Activated CD8-positive, alpha-beta memory T cell treated with anti-CD3 and anti-CD28 coated beads for 24 hours (primary cell): Measurements from ENCODE around the gene NSUN2.

Source experiments
- DNase-seq: peaks from one replicate; pipeline ENCODE4 v3.0.0-alpha.2; 2020

NSUN2 gene

GRCh38 chr5:6642655-6643054 is 9.8 kb upstream of the NSUN2 start:
- DNase-seq: no peak

GRCh38 chr5:6638236-6638635 is 5.4 kb upstream of the NSUN2 start:
- DNase-seq: no peak

GRCh38 chr5:6637590-6637989 is 4.7 kb upstream of the NSUN2 start:
- DNase-seq: no peak

- DNase-seq: no peak
Measured at GRCh38 chr5:6637022-6637421, 4.2 kb upstream of the NSUN2 start.

GRCh38 chr5:6636293-6636692 is 3.4 kb upstream of the NSUN2 start:
- no peak for DNase-seq

GRCh38 chr5:6634788-6635430 is 2.1 kb upstream of the NSUN2 start:
- no peak for DNase-seq

- DNase-seq: no peak
Measured at GRCh38 chr5:6634306-6634705, 1.5 kb upstream of the NSUN2 start.

GRCh38 chr5:6633469-6634245 is 813 bp upstream of the NSUN2 start:
- no peak for DNase-seq

GRCh38 chr5:6632324-6632887 is 438 bp downstream of the NSUN2 start:
- no peak for DNase-seq

- no peak for DNase-seq
Measured at GRCh38 chr5:6631441-6631840, 1.4 kb downstream of the NSUN2 start.

- no peak for DNase-seq
Measured at GRCh38 chr5:6626508-6626907, 6.3 kb downstream of the NSUN2 start.

- no peak for DNase-seq
Measured at GRCh38 chr5:6623941-6624340, 8.9 kb downstream of the NSUN2 start.

GRCh38 chr5:6623228-6623627 is 9.6 kb downstream of the NSUN2 start:
- DNase-seq: no peak

GRCh38 chr5:6616632-6617031 is 16.2 kb downstream of the NSUN2 start:
- DNase-seq: no peak

- no peak for DNase-seq
Measured at GRCh38 chr5:6615034-6615815, 17.6 kb downstream of the NSUN2 start.

GRCh38 chr5:6611334-6612256 is 21.2 kb downstream of the NSUN2 start:
- DNase-seq: no peak

GRCh38 chr5:6608016-6608415 is 24.8 kb downstream of the NSUN2 start:
- DNase-seq: no peak

- no peak for DNase-seq
Measured at GRCh38 chr5:6607559-6607936, 25.3 kb downstream of the NSUN2 start.

- DNase-seq: no peak
Measured at GRCh38 chr5:6606884-6607558, 25.8 kb downstream of the NSUN2 start.

GRCh38 chr5:6604946-6605345 is 27.9 kb downstream of the NSUN2 start:
- DNase-seq: no peak

GRCh38 chr5:6604341-6604740 is 28.5 kb downstream of the NSUN2 start:
- no peak for DNase-seq

- DNase-seq: no peak
Measured at GRCh38 chr5:6603643-6604042, 29.2 kb downstream of the NSUN2 start.
